ENCODE data around the gene NOC2L. TPM values are rescaled to one million over a fixed set of nuclear protein-coding genes. Genes with fewer than 3 reads are reported as not detected.

Gene NOC2L
- total RNA-seq, 1 donor, result 76.9 TPM

DNA sequence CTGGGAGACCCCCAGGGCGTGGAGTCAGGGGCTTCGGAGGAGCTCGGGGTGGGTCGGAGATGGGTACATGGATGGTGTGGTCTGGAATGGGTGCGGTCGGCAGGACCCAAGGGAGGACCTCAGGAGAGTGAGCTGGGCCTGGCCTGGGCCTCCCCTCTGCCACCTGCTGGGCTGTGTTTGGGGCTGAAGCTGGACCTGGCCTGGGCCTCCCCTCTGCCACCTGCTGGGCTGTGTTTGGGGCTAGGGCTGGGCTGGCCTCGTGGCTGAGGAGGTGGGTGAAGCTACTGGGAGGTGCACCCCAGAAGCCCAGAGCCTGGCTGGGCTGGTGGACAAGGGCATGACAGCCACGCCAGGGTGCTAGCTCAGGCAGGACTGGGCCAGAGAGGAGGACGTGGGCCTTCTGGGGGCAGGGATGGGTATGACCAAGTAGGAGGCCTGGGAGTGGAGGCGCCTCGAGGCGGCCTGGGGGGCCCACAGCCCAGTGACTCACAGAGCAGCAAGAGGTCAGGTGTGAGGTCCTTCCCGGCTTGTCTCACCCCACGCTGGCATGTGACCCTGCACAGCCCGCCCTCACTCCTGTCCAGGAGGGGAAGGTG is 20.9 kb downstream of the NOC2L start:
- no peak overlapping the region for H3K4me3 ChIP-seq (ENCODE audit: low read depth, low read length)
- peak; percentile 42 for DNase-seq (ENCODE audit: low read depth)
- peak; percentile 64 for TF ChIP-seq CTCF (IDR thresholded peaks at IDR 0.05; ENCODE audit: insufficient read depth, low read depth, low read length)

- no peak for TF ChIP-seq CTCF (IDR thresholded peaks at IDR 0.05; ENCODE audit: insufficient read depth, low read depth, low read length)
- DNase-seq (ENCODE audit: low read depth), result no peak
- H3K4me3 ChIP-seq (ENCODE audit: low read depth, low read length), result no peak overlapping the region
Observed at GRCh38 chr1:937521-937920, 21.5 kb downstream of the NOC2L start.

GRCh38 chr1:936348-937264 is 22.4 kb downstream of the NOC2L start:
- no peak for TF ChIP-seq CTCF (IDR thresholded peaks at IDR 0.05; ENCODE audit: insufficient read depth, low read depth, low read length)
- no peak overlapping the region for H3K4me3 ChIP-seq (ENCODE audit: low read depth, low read length)
- DNase-seq (ENCODE audit: low read depth), result no peak

- no peak for DNase-seq (ENCODE audit: low read depth)
- no peak for TF ChIP-seq CTCF (IDR thresholded peaks at IDR 0.05; ENCODE audit: insufficient read depth, low read depth, low read length)
- H3K4me3 ChIP-seq (ENCODE audit: low read depth, low read length), result no peak overlapping the region
Observed at GRCh38 chr1:935751-936231, 23.3 kb downstream of the NOC2L start.

- TF ChIP-seq CTCF (IDR thresholded peaks at IDR 0.05; ENCODE audit: insufficient read depth, low read depth, low read length), result no peak
- no peak for DNase-seq (ENCODE audit: low read depth)
- no peak overlapping the region for H3K4me3 ChIP-seq (ENCODE audit: low read depth, low read length)
Observed at GRCh38 chr1:934991-935750, 23.9 kb downstream of the NOC2L start.

- TF ChIP-seq CTCF (IDR thresholded peaks at IDR 0.05; ENCODE audit: insufficient read depth, low read depth, low read length), result no peak
- DNase-seq (ENCODE audit: low read depth), result no peak
- no peak overlapping the region for H3K4me3 ChIP-seq (ENCODE audit: low read depth, low read length)
Observed at GRCh38 chr1:933603-933940, 25.5 kb downstream of the NOC2L start.

Measured in fibroblast of villous mesenchyme (primary cell).